ENCODE results near the gene KASH5. TPM values are rescaled to one million over a fixed set of nuclear protein-coding genes. Genes with fewer than 3 reads are reported as not detected.

Gene KASH5
- 0.17 TPM in 1 of 2 replicates, not detected in the other for total RNA-seq

GRCh38 chr19:49387936-49388372, at the start of gene KASH5:
Gene KASH5 (plus strand): TSS chr19:49388249. CDS start chr19:49390884, 2,635 bp downstream.

GRCh38 chr19:49362048-49362928, 25.8 kb upstream of the KASH5 start, which contains the start of gene TEAD2:
Gene TEAD2 (minus strand): TSS chr19:49362416. CDS start chr19:49360075, 2,341 bp downstream.

GRCh38 chr19:49363268-49364082, 24.6 kb upstream of the KASH5 start, which contains the start of gene DKKL1:
Gene DKKL1 (plus strand): TSS chr19:49363877. CDS start chr19:49363999, 122 bp downstream.

GRCh38 chr19:49423071-49423984, 35.3 kb downstream of the KASH5 start, which contains the start of gene PTH2:
Gene PTH2 (minus strand): TSS chr19:49423441. CDS start chr19:49423339, 102 bp downstream.

GRCh38 chr19:49425178-49425577, 37.1 kb downstream of the KASH5 start, which contains the start of gene GFY:
Gene GFY (plus strand): TSS chr19:49425388. CDS start chr19:49426431, 1,043 bp downstream.

GRCh38 chr19:49441210-49441959, 53.3 kb downstream of the KASH5 start, which contains the start of gene SLC17A7:
Gene SLC17A7 (minus strand): TSS chr19:49441527. CDS start chr19:49441379, 148 bp downstream.

GRCh38 chr19:49451430-49452181, 63.6 kb downstream of the KASH5 start, which contains the start of gene PIH1D1:
Gene PIH1D1 (minus strand): TSS chr19:49451814. CDS start chr19:49451574, 240 bp downstream.

GRCh38 chr19:49453013-49453756, 65.1 kb downstream of the KASH5 start, which contains the start of gene ALDH16A1:
Gene ALDH16A1 (plus strand): TSS chr19:49453225. CDS start chr19:49453332, 107 bp downstream.

Other genes starting within 250 kb of the KASH5 start
- gene HRC, start 232.9 kb upstream of the KASH5 start, total RNA-seq: not detected in 2 replicates
- gene TRPM4, start 230.5 kb upstream of the KASH5 start, total RNA-seq: 23.0 and 27.0 TPM in 2 replicates
- gene SLC6A16, start 63.1 kb upstream of the KASH5 start, total RNA-seq: 0.66 TPM in 1 of 2 replicates, not detected in the other
- not detected in 2 replicates for gene CD37, start 52.8 kb upstream of the KASH5 start, total RNA-seq
- 18.8 and 24.3 TPM in 2 replicates for gene TEAD2, start 25.8 kb upstream of the KASH5 start, total RNA-seq
- gene DKKL1, start 24.4 kb upstream of the KASH5 start, total RNA-seq: 0.44 TPM in 1 of 2 replicates, not detected in the other
- not detected in 2 replicates for gene PTH2, start 35.2 kb downstream of the KASH5 start, total RNA-seq
- not detected in 2 replicates for gene GFY, start 37.1 kb downstream of the KASH5 start, total RNA-seq
- 0.15 and 0.33 TPM in 2 replicates for gene SLC17A7, start 53.3 kb downstream of the KASH5 start, total RNA-seq
- gene PIH1D1, start 63.6 kb downstream of the KASH5 start, total RNA-seq: 103 and 145 TPM in 2 replicates
- gene ALDH16A1, start 65.0 kb downstream of the KASH5 start, total RNA-seq: 16.5 and 33.7 TPM in 2 replicates
- gene FLT3LG, start 86.0 kb downstream of the KASH5 start, total RNA-seq: 3.6 and 7.9 TPM in 2 replicates
- gene RPL13A, start 99.4 kb downstream of the KASH5 start, total RNA-seq: 2,428 and 4,431 TPM in 2 replicates
- 2,449 and 2,469 TPM in 2 replicates for gene RPS11, start 108.2 kb downstream of the KASH5 start, total RNA-seq
- gene FCGRT, start 124.4 kb downstream of the KASH5 start, total RNA-seq: 37.2 and 105 TPM in 2 replicates
- gene RCN3, start 139.8 kb downstream of the KASH5 start, total RNA-seq: 228 and 362 TPM in 2 replicates
- gene NOSIP, start 192.3 kb downstream of the KASH5 start, total RNA-seq: 48.5 and 71.3 TPM in 2 replicates
- 0.29 and 1.2 TPM in 2 replicates for gene PRRG2, start 193.1 kb downstream of the KASH5 start, total RNA-seq
- gene PRR12, start 202.9 kb downstream of the KASH5 start, total RNA-seq: 3.8 and 4.5 TPM in 2 replicates